D341Med (cell line): ENCODE data around the gene SEPTIN2.
"Not testable (repeated sequence)": the region's sequence is repeated elsewhere in the genome, so short reads cannot be mapped to it uniquely, and the experiment has no call there.

Experiments
- DNase-seq: peaks from one replicate; pipeline ENCODE4 v3.0.0; 2012; ENCODE audit warnings: low spot score

Gene SEPTIN2

GRCh38 chr2:241314226-241315092 is 1.3 kb upstream of the SEPTIN2 start:
- DNase-seq: no peak

GRCh38 chr2:241315093-241315878 is 439 bp upstream of the SEPTIN2 start, which contains the start of gene HDLBP:
HDLBP (minus strand) TSS chr2:241315672; CDS start chr2:241266869, 48,803 bp downstream.
- peak; percentile 98 for DNase-seq

DNA sequence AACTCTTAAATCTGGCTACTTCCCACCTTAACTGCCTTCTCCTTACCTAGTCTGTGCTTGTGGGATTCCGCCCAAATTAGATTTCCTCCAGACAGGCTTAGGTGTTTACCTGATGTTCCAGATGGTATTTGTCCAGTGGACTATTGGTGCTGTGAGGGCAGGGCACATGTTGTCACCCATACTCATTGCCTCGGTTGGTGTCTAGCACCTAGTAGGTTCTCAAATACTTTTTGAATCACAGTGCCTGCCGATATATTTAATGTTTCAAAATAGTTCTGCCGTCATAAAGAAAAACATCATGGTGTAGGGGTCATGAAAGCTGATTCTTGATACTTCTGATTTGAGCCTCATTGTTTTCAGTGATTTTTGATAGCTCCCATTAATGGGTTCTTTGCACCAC is 1.1 kb downstream of the SEPTIN2 start:
- DNase-seq: no peak

DNA sequence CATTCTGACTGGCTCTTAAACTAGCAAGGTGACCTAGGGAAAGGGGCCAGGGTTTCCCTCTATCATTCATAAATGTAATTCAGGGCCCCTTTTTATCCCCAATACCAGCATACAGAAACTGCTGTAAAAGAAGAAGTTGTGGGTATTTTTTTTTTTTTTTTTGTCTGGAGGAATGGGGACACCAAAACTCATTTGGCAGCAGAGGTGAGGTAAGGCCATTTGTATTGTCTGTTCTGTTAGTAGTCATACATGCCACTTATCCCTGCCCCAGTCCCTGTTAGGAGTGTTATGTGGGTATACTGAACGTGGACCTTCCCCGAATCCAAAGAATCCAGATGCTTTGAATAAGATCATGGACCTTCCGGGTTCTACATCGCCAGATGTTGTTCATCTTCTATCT is 1.7 kb downstream of the SEPTIN2 start:
- DNase-seq: no peak

GRCh38 chr2:241318830-241319229 is 3.1 kb downstream of the SEPTIN2 start:
- not testable (repeated sequence) for DNase-seq

DNA sequence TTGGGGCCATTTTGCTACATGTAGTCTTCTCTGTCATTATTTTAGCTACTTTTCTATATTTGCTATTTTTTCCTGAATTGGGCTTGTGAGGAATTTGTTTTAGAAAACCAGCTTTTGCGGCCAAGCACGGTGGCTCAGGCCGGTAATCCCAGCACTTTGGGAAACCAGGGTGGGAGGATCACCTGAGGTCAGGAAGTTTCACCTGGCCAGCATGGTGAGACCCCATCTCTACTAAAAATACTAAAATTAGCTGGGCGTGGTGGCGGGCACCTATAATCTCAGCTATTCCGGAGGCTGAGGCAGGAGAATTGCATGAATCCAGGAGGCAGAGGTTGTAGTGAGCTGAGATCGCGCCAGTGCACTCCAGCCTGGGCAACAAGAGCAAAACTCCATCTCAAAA is 4.7 kb downstream of the SEPTIN2 start:
- no peak for DNase-seq

GRCh38 chr2:241321033-241321432 is 5.3 kb downstream of the SEPTIN2 start:
- DNase-seq: no peak

GRCh38 chr2:241321886-241322285 is 6.2 kb downstream of the SEPTIN2 start:
- DNase-seq: no peak

- no peak for DNase-seq
Measured at GRCh38 chr2:241323778-241324177, 8.1 kb downstream of the SEPTIN2 start.

DNA sequence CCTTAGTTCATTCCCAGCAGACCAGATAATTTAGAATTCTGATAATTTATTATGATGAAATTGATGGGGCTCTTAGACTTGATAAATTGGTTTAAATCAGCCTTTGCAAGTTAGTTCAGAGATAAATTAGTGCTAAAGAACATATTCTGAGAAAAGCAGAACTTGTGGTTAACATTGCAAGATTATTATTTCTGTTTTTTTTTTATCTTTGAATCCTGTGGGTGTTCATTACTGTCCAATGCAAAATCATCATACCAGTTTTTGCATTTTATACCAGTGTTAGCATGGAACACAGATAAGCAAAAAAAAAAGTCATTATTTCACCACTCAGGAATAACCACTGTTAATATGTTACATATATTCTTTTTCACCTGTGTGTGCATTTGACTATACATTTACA is 9.1 kb downstream of the SEPTIN2 start:
- DNase-seq: no peak

DNA sequence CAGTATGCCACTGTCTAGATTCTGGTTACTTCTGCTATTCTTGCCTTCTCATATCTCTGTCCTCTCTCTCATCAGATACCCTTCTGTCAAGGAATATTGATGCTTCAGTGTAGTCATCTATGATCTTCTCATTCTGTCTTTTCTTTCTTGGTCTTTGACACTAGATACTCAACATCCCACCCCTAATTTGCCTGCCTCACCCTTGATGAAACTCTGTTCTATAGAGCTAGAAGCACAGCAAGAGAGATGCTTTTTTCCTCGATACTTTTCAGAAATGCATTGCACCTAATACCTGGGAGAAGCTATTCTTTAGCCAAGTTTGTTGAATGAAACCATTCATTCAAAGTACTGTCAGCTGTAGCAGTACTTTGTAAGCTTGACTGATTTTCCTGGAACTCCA is 9.5 kb downstream of the SEPTIN2 start:
- DNase-seq: no peak

- DNase-seq: no peak
Measured at GRCh38 chr2:241329669-241330615, 14.2 kb downstream of the SEPTIN2 start.

DNA sequence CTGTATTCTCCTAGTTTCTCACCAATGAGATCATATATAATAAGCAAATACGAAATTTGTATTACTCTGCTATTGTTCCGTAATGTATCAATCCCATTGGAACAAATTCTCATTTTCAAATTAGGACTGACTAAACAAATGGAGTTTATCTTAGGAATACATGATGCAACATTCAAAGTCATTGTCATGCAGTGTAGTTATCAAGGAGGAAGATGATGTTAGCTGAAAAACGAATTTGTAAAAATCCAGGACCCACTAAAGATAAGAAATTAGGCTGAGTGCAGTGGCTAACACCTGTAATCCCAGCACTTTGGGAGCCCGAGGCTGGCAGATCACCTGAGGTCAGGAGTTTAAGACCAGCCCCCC is 14.9 kb downstream of the SEPTIN2 start:
- no peak for DNase-seq

- no peak for DNase-seq
Measured at GRCh38 chr2:241334813-241335212, 19.1 kb downstream of the SEPTIN2 start.

DNA sequence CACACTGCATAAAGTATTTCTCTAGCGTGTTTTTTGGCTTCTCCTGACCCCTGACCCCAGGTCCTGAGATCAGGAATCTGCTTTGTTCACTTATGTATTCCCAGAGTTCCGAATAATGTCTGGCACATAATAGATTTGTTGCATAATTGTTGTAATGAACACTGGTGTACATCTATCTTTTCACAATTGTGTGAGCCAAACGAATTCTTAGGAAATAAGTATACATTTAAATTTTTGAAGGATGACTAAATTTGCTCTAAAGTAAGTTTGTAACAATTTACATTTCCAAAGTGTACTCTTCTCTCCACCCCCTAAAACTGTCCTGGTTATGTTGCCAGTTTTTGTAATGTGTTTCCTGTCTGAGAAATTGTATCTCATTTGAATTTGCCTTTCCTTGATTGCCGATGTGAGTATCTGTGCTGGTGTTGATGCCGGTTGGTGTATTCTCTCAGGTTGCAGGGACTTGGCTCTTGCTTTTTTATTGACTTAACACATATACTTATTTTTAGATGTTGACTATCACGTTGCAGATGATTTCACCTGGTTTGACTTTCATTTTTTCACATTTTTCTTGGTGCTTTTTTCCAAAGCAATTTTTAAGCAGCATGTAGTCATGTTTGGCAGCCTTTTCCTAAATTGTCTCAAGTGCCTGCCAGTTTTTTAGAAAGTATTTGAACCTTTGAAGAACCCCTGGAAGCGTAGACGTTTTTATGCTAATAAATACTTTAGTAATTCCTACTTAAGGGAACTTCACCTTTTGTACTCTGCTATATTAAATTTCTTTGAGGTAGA is 24.3 kb downstream of the SEPTIN2 start:
- DNase-seq: no peak

DNA sequence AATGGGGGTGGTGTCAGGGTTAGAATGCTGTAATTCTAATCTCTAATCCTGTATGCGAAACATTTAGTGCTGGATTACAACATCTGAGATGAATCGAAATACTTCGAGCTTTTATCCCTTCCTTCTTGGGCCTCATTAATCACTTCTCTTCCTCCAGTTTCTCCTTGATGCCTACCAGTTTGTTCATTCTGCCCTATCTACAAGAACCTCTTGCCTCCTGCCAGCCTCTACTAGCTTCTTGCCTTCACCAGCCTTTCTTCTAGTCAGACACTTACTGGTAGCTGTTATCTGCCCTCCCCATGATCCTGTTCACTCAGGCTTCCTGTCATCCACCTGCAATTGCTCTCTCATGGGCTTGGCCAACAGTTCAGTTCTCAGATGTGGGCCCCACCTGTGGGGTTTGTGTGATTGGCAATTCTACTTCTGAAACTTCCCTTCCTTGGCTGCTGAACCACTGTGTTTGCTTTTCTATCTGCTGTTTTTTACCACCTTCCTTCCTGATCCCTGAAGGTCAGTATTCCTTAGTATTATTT is 25.0 kb downstream of the SEPTIN2 start:
- no peak for DNase-seq

GRCh38 chr2:241344925-241345651 is 29.4 kb downstream of the SEPTIN2 start:
- DNase-seq: no peak

DNA sequence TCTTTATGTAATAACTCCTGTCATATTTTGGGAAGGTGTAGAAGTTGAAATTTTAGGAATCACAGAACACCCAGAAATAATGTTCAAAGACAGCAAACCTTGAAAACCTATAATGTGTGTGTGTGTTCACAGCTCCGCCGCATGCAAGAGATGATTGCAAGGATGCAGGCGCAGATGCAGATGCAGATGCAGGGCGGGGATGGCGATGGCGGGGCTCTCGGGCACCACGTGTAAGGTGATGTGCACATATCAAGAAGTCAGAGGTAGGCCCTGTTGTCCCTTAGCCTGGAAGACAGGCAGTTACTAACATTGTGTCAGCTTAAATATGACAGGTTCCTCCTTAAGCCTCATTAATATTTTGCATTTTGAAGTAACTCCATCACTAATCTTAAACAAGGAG is 34.2 kb downstream of the SEPTIN2 start:
- DNase-seq: no peak

DNA sequence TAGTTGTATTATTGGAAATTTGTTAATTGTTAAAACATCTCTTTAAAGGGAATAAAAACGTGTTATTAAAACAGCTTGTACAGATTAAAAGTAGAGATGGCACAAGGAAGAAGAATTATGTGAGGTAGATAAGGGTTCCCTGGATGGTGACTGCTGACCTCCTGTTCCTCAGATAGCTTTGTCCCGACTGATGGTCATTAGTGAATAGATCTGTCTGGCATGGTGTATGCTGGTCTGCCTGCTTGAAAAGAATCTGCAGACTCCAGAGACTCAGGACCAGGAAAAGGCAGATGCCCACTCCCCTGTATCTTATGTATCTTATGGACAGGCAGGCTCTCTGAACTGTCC is 34.8 kb downstream of the SEPTIN2 start:
- no peak for DNase-seq

GRCh38 chr2:241350878-241351639 is 35.3 kb downstream of the SEPTIN2 start:
- no peak for DNase-seq
